ENCODE data around the gene CD276.

Gene CD276

GRCh38 chr15:73749971-73750370, 65.8 kb downstream of the CD276 start:
- no peak for DNase-seq

DNA sequence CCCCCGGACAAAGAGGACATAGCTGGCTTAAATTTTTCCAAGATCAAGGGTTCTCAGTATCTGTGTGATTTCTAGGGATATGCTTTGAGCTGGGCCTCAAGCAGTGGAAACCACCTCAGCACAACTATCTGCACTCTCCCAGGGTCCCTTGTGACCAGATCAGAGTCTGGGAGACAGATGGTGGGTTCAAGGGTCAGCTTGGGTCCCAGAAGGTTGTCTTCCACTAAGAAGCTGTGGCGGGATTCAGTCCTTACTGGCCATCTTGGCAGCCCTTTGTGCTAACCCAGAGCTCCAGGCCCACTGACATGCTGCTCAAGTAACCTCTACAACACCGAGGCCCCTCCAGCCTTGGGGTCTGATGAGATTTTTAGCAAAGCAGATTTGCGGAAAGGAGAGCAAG, 66.3 kb downstream of the CD276 start:
- no peak for DNase-seq

DNA sequence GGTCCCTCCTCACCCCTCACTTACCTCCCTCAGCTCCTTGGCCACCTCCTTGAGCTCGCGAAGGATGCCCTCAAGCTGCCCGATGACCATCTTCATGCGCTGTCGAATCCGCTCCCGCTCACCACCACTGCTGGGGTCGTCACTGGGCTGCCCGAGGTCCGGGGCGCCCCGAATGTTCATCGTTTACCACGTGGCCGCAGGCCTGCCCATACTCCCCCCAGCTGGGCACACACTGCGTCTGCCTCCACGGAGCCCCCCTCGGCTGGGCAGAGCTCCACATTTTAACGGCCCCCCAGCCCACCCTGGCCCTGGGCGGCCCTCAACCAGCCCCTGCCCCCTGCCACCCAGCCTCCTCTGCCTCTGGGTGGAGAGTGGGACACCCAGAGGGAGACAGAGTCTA, 66.8 kb downstream of the CD276 start:
- no peak for DNase-seq

GRCh38 chr15:73751511-73751898, 67.3 kb downstream of the CD276 start:
- no peak for DNase-seq

- DNase-seq: no peak
Observed at GRCh38 chr15:73751899-73752805, 68.0 kb downstream of the CD276 start.

GRCh38 chr15:73752806-73753193, 68.6 kb downstream of the CD276 start:
- DNase-seq: no peak

- no peak for DNase-seq
Observed at GRCh38 chr15:73753250-73754130, 69.3 kb downstream of the CD276 start, which contains the start of gene INSYN1. Gene INSYN1, minus strand, starts transcription at chr15:73753351. Its CDS starts 2,221 bp downstream, at chr15:73751130.

GRCh38 chr15:73754461-73754860, 70.3 kb downstream of the CD276 start:
- DNase-seq: no peak

GRCh38 chr15:73755481-73755880, 71.3 kb downstream of the CD276 start:
- DNase-seq: peak; percentile 19

- no peak for DNase-seq
Observed at GRCh38 chr15:73755946-73756345, 71.8 kb downstream of the CD276 start.

DNA sequence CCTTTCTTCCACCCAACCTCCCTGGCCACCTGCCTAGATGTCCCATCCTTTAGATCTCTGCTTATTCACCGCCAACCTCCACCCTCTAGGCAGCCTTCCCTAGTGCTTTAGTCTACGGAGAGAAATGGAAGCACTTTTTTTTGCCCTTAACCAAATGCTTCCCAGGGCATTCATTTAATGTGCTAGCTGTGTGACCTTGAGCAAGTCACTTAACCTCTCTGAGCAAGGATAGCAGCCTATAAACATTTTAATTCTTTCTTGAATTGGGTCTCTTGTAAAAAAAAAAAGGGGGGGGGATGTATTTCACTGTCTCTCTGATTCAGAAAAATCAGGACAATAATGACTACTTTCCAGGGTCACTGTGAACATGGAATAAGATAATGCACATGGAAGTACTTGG, 72.2 kb downstream of the CD276 start:
- no peak for DNase-seq

DNA sequence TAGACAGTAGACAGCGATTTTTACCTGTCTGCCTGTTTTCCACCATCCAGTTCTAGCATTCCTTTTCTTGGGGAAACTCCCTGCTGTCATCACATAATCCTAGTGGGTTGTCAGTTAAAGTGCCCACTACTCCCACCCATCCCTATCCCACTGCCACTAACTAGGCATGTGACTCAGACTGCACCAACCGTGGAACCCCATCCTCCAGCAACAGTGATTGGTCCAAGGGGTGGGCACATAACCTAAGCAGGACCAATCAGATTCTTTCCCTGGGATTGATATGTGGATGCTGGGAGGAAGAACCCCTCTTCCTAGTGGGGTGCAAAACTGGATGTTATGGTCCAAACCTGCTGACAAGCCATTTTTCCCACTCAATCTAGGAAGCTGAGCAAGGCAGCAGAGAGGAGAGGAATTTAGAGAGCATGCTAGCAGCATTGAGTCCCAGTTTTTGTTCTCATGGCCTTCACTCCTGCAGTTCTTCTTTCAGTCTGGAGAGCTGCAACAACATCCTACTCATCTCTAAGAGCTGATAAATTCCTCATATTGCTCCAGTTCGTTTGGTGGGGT, 72.8 kb downstream of the CD276 start:
- no peak for DNase-seq

DNA sequence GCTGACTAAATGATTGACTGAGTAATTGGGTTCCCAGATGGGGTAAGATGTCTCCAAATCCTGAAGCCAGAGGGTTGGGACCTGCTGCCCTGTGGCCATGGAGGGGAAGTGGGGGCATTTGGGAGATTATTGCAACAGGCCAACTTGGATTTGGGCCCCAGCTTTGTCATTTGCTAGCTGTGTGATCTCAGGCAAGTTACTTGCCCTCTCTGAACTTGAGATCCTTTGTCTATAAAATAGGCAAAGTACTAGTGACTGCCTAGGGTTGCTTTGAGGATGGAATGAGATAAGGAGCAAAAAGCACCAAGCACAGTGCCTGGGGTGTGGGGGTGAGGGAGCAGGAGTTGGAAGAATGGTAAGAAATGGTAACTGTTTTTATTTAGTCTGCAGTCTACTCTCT, 73.4 kb downstream of the CD276 start:
- no peak for DNase-seq

GRCh38 chr15:73758461-73758860, 74.3 kb downstream of the CD276 start:
- no peak for DNase-seq

DNA sequence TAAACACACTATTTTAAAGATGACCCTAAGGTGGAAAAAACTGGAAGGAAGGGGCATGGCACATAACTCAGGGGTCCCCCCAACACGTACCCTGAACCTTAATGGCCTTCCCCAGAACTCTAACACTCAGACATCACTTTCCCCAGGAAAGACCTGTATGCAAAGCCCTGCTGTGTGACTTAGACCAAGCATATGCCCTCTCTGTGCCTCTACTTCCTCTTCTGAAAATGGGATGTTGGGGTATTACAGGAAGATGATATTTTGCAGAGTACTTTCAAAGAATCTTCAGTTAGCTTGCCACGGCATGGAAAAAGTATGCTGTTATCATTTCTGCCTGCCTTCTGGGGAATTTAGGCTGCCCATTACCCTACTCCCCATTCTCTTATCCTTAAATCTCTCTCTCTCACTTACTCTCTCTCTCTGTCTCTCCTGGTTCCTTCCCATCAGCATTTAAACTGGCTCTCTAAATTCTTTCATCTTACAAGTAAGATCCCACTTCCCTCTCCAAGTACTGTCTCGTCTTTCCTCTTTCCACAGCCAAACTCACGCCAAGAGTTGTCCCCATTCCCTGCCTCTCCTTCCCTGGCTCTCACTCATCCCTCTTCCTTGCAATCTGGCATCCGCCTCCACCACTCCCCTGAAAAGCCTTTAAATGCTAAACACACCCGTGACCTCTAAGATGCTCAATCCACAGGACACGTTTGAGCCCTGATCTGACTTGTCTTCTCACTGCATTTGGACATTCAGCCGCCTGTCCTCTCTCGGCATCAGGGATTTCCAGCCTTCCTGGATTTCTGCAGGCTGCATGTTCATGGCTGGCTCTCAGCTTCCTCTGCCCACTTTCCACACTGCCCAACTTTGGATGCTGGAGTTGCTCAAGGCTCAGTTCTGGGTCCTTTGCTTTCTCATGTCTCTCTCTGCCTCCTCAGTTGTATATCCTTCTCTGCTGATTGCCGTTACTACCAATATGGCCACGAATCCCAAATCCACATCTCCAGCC, 76.4 kb downstream of the CD276 start:
- no peak for DNase-seq

- DNase-seq: no peak
Observed at GRCh38 chr15:73763931-73764330, 79.7 kb downstream of the CD276 start.
